ENCODE data around the gene SOST.

- TF ChIP-seq CTCF (IDR thresholded peaks at IDR 0.05) (no peak), POLR2A (IDR thresholded peaks at IDR 0.05) (no peak)
Observed at GRCh38 chr17:43721537-43722268, 36.9 kb downstream of the SOST start.
